ENCODE data around the gene SH3BP4.
A peak's percentile ranks its signal among the peaks of the same experiment; 100 is the strongest.

Gene SH3BP4

DNA sequence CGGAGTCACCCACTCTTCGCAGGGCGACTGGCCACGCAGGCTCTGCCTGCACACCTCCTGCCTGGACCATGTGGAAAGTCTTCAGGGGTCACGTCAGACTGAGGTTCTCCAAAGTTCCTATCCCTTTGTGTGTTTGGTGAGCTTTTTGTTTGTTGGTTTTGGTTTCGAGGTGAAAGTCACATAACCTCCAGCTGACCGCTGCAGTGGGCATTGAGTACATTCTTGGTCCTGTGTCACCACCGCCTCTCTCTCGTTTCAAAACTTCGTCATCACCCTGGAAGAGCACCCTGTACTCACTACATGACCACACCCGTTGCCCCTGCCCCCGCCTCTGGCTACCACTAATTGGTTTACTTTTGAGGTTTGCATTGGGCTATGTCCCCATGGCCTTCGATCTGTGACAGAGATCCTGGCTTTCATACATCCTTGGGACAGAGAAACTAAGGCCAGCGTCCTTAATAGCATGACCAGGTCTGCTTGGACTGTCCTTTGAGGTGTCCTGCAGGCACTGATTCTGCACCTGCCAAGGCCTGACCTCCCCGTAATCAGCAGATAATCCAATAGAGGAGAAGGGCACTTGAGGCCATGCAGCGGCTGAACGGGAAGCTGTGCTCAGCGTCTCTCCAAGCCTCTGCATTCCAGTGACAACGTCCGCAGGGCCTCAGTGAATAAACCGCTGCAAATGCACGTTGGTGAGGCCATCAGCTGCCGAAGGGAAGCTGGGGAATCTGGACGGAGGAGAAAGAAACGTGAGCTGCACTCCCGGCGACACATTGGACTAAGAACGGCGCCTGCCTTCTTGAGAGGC lies 46.8 kb downstream of the SH3BP4 start:
- DNase-seq (ENCODE audit: low read depth), result peak; percentile 83

DNA sequence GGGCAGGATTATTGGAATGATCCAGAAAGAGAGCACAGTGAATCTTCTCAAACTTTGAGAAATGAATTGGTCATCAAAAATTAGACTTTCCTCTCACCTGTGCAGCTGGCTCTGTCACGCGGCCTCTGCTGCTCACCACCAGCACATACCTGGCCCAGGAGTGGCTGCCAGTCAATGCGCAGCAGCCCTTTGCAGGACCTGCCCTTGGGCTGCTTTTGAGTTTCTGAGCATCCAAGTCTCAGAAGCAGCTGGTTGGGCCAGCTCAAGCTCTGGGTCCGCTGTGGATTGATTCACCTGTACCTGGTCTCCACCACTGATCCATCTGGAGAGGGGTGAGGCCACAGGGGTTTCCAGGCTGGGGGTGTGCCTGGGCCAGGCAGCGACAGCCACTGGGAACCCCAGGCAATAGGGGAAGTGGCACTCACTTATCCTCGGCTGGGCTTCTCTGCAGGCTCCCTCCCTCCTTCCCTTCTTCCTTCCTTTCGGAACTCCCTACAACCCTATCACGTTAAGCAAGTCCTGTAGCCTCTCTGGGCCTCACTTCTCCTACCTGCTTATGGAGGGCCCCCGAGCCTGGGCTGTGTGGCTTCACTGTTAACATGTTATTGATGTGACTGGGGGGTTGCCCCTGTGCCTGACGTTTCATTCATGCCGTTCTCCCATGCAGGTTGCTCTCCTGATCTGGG lies 48.1 kb downstream of the SH3BP4 start:
- no peak for DNase-seq (ENCODE audit: low read depth)

DNA sequence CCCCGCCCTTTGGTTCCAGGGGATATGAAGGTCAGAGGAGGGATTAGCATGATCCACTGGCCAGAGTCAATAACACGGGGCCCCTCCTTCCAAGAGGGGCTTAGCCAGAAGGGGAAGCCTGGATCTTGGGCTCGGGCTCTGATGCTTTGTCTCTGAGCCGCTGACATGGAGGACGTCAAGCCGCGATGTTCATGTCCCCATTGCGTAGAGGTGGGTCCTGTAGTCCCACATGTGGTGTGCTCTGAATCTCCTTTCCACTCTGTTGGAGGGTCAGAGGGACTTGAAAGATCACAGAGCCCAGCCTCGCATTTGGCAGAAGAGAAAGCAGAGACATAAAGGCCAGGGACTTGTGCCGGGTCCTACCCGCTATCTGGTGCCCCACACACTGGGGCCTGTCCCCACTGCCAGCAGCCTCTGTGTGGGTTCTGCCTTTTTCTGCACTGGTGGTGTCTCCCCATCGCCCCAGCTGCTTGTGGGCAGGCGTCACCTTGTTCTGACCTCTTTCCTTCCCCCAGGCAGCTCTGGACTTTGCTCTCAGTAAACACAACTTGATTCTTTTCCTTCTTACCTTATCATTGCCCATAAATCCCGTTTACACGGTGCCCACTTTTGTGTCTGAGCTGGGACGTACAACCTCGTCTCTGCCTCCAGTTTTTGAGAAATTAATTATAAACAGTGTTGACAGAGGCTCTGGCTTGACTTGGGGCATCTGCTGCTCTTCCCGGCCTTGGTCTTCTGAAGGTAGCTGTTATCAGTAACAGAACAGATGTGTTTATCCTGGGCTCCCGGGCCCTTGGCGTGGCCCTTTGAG lies 48.8 kb downstream of the SH3BP4 start:
- no peak for DNase-seq (ENCODE audit: low read depth)

DNA sequence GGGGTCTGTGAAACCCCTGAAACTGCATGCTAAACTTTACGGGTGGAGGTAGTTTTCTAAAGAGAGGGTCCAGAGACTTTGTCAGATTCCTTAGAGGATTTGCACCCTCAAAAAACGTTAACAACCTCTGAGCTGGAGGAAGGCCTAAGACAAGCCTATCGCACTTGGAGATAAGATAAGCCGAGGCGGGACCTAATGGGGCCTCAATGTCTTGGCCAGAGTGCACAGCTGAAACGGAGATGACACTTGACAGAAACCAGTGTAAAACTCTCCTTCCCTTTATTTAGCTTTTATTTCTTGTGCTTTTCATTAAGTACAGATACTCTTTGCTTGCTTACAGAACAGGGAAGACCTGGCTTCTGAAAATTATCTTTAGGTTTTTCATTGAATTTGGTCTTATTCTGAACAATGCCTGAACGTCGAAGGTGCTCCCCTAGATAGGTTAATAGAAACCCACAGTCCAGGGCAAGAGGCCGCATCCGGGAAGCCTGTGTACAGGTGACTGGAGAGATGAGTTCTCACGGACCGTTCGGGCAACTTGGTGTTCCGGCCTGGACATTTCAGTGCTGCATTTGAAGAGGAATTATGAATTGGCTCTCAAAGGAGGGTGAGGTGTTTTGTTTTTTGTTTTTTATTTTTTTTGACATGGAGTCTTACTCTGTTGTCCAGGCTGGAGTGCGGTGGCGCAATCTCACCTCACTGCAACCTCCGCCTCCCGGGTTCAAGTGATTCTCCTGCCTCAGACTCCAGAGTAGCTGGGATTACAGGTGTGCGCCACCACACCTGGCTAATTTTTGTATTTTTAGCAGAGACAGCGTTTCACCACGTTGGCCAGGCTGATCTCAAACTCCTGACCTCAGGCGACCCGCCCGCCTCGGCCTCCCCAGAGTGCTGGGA lies 49.7 kb downstream of the SH3BP4 start:
- DNase-seq (ENCODE audit: low read depth), result no peak

DNA sequence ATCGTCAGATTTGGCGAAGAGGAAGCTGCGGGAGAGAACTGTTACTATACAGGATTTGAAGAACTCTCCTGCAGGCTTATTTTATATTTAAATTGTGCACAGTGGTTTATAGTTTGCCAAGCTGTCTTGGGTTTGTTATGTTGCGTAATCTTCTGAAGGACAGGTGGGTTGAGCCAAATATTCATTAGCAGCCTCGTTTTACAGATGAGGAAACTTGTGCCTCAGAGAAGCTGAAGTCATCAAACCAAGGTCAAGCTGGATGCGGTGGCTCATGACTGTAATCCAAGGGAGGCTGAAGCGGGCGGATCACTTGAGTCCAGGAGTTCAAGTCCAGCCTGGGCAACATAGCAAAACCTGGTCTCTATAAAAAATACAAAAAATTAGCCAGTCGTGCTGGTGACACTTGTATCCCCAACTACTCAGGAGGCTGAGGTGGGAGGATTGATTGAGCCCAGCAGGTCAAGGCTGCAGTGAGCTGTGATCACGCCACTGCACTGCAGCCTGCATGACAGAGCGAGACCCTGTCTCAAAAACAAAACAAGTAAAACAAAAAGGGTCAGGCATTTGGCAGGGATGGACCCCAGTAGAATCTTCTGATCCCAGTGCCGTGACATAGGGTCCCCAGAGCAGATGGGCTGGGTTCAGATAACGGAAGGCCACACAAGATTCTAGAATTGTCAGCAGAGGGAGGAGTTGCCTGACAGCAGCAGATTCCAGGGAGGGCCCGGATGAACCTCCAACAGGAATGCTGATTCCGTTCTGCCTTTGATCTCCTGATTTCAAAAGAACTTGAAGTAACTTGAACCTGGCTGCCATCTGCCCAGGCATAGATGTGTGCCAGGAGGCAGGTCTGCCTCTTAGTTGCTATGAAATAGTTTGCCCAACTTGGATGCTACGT lies 50.6 kb downstream of the SH3BP4 start:
- DNase-seq (ENCODE audit: low read depth), result peak; percentile 73

DNA sequence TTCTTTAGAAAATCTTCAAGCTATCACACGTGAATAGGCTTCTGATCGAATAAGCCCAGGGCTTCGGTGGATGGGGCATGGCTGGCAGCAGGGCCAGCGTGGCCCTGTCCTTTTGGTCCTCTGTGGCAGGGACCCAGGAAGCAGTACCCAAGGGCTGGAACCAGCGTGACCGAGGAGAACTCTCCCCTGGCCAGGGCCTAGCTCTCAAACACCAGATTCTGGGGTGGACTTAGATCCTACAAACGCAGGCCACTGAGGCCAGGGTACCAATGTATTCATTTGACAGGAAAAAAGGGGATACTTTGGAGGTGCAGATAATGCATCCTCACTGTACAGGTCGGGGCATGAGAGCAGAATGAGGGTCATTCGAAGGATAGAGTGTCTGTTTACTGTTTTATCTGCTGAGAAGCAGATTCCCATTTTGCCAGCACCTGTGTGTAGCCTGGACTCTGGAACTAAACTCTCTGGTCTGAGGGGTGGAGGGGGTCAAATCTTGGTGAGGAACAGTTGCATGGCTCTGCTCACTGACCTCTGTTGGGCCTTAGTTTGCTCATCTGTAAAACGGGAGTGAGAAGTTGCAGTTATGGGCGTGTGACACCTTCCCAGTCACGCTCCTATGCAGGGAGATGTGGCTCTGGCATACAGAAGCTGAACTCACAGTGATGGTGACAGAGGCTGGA lies 51.4 kb downstream of the SH3BP4 start:
- DNase-seq (ENCODE audit: low read depth), result no peak

DNA sequence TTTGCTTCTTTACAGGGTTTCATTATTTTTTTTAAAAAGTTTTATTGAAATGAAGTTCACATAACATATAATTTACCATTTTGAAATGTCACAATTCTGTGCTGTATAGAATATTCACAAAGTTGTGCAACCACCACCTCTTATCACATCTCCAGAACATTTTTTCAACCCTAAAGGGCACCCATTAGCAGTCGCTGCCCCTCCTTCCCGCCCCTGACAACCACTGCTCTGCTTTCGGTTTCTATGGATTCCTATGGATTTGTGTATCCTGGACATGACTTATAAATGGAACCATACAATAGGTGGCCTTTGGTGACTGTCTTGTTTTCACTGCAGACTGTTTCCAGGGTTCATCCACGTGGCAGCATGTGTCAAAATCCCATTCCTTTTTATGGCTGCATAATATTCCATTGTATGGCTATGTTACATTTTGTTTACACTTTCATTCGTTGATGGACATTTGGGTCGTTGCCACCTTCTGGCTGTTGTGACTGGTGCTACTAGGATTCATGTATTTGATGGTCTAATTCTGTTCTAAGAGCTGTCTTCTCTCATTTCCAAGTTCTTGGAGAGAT lies 52.6 kb downstream of the SH3BP4 start:
- no peak for DNase-seq (ENCODE audit: low read depth)

DNA sequence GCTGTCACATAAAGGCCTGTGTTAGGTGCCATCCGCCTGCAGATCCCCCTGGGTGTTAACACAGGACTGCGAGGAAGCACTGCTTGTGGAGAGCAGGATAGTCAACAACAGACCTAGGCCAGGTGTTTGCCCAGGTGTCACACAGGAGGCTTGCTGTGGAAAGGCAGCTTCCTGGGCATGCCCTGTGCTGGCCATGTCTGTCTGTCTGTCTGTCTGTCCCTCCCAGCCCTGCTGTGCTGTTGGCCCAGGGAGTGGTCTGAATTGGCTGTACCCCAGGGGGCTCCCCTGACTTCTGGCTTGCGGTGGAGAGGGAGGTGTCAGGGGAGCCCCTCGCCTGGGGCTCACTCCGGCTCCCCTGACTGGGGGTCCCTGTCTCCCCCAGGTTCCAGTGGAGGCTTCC lies 53.2 kb downstream of the SH3BP4 start:
- DNase-seq (ENCODE audit: low read depth), result no peak

DNA sequence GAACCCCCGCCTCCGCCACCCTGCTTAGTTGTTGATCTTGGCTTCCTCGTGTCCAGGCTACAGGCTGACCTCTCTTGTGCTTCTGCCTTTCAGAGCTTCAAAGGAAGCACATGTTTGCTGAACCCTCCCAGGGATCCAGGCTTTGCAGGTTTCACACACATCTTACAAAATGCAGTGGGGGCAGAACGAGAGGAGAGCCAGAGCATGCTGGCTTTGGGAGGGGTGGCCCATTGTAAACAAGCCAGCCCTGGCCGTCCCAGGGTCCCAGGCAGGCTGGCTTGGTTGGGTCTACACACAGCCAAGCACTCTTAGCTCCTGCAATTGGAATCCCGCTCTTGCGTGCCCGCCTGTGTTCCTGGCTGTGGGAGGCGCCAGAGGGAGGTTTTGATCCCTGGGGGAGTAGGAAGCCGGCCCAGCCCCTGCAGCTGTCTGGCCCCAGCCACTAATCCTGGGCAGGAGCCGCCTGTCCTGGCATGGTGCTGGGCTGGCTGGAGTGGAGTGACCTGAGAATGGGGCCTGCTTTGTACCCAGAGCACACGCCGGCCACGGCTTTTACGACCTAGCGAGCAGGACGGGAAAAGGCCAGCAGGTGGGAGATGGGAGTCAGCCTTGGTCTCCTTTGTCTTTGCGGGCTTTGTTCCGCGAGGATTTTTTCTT lies 53.9 kb downstream of the SH3BP4 start:
- DNase-seq (ENCODE audit: low read depth), result no peak

DNA sequence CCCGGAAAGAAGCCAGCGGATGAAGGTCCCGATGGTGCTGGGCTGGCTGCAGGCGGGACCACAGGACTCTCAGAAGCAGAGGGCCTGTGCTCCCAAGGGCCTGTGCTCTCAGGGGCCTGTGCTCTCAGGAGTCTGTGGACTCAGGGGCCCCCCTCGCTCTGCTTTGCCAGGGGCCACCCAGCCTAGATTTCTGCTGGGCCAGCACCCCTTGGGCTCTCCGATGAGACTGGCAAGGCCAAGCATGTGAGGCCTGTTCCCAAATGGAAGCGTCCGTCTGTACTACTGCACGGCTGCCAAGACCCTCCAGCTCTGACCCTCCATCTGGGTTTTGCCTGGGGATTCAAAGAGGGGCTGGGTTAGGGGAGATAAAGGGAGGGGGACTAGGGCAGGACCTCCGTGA lies 54.6 kb downstream of the SH3BP4 start:
- no peak for DNase-seq (ENCODE audit: low read depth)

DNA sequence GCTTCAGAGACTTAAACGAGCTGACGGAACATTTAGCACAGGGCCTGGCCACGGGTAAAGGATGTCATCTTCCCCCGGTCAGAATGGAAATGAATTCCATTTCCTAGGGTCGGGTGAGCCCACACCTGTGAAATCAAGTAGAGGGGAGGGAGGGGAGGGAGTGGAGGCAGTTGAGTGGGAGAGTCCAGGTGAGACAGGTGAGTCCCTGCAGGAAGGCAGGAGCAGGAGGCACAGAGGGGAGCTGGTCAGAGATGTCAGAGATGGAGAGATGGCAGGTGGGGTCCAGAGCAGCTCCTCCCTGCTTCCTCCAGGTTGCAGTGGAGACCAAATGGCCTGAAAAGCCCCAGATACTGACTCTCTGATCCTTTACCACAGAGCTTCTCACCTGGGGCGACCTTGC lies 55.2 kb downstream of the SH3BP4 start:
- no peak for DNase-seq (ENCODE audit: low read depth)

DNA sequence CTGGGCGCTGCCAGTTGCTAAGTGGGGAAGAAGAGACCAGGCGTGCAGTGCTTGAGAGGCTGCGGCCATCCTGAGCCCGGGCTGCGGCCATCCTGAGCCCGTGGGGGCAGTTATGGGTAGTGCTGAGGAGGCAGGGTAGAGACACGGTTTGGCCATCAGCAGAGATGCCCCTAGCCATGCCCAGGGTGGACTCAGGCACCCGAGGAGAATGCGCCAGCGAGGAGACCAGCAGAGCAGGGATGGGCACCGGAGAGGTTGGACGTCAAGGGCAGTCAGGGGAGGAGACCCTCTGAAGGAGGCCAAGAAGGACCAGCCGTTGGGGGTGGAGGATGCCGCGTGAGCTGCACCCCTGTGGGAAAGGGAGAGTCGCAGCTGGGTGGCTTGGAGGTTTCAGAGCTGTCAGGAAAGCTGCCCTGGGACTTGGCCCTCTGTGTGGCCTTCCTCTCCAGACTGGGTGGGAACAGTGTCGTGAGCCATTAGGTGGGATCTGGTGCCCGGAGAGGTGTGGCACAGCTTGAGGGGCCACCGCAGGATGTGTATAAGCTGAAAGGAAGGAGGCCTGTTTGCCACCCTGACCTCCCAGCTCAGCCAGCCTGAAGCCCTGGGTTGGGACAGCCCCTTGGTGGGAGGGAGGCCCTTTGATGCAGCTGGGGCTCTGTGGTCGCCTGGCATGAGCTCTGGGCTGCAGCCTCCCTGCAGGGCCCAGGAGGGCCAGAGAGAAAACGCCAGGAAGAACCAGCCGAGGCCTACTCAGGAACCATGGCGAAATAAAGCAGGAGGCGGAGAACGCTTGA lies 56.0 kb downstream of the SH3BP4 start:
- no peak for DNase-seq (ENCODE audit: low read depth)

DNA sequence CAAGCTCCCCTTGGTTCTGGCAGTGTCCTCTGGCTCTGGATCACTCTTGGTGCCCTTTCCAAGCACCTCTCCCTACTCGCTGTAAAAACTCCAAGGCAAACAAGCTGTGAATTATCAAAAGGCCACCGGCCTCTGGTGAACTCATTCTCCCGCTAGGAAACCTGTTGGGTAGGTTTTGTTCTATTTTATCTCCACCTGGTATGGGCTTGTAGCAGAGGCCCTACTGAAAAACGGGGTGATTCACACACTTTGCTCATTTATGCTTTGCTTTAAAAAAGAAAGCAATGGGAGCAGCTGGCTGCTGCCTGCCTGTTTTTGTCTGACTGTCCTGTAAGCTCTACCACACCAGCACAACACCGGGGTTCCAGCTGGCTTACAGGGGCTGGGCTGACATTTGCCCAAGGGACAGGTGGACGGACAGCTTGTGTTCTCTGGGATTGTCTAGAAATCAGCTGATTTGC lies 56.8 kb downstream of the SH3BP4 start:
- no peak for DNase-seq (ENCODE audit: low read depth)

DNA sequence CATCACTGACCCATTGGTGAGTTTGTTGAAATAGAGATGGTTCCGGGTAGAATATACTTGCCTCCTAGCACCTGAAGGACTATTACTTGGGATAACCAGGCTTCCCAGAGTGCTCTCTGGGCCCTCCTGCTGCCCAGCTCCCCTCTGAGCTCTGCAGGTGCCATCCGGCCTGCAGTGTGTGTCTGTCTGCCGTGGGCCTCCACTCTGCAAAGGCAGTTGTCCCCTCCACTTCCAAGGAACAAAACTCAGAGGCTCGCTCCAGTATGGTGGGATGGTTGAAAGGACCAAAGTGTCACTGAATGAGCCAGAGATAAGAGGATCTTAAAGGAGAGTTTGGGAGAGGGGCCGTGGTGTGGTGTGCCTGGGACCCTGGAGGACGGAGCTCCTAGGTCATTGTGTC lies 57.3 kb downstream of the SH3BP4 start:
- no peak for DNase-seq (ENCODE audit: low read depth)

DNA sequence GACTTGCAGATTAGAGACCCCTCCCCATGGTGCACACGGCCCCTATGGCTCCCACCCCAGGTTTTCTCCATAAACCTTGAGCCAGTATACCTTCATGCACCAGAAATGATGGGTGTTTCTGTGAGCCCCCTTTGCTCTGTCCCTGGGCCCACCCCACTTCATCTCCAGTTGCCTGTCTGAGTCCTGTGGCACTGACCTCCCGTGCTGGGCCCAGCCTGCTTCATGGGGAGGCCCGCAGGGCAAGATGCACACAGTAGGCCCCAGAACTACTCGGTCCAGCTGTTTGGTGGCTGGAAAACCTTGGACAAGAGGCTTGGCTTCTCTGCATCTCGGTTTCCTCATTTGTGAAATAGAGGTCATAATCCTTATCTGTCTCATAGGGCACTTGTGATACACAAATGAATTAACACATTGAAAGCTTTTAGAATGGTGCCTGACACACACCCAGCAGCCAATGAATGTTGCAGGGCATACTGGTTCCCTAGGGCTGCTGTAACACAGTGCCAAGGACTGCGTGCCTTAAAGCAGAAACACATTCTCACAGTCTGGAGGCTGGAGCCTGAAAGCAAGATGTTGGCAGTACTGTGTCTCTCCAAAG lies 58.4 kb downstream of the SH3BP4 start:
- DNase-seq (ENCODE audit: low read depth), result no peak

DNA sequence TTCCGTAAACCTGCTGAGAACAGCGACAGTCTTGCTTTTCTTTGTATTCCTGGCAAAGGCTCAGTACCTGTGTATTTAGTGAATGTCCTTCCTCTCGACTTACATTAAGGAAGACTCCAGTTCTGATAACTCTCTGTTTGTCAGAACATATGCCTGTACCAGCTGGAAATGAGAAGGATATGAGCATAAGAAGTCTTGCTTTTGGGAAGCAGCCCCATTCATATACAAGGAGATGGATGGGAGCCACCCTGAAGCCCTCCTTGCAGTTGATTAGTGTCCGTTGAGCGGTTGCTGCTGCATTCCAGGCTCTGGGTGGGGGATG lies 59.8 kb downstream of the SH3BP4 start:
- DNase-seq (ENCODE audit: low read depth), result no peak

DNA sequence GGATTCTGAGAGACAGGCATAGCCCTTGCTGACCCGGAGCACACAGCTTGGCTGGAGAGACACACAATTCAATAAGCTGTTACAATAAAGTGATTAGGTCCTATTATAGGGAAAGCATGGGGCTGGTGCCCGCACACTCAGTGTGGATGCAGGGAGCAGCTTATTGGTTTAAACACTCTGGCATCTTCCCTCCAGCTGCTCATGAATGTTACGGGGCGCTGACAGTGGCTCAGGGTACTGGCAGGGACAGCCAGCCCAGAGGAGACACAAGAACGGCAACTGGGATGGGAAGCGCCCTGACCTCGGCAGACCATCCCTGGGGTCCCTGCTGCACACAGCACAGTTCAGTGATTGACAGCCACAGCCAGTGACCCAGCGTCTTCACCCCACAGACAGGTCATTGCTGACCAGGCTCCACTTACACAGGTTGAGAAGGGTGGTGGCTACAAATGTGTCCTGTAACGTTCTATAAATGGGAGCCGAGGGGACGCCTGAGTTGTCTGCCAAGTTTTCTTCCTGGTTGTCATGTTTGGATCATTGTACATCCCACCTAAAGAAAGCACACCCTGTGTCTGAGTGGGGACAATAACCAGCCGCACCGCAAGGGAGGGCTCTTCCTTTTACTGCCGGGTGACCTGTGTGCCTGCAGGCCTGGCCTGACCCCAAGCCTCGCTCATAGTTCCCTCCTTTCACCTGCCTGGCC lies 60.3 kb downstream of the SH3BP4 start:
- DNase-seq (ENCODE audit: low read depth), result no peak

Measured in fibroblast of gingiva (primary cell).